ENCODE data around the gene MAPK10. TPM values are rescaled to one million over a fixed set of nuclear protein-coding genes. Genes with fewer than 3 reads are reported as not detected.
"Not testable (repeated sequence)": the region's sequence is repeated elsewhere in the genome, so short reads cannot be mapped to it uniquely, and the experiment has no call there.

MAPK10 gene
- total RNA-seq, 1 donor from 2014 or later: 38.9 TPM

DNA sequence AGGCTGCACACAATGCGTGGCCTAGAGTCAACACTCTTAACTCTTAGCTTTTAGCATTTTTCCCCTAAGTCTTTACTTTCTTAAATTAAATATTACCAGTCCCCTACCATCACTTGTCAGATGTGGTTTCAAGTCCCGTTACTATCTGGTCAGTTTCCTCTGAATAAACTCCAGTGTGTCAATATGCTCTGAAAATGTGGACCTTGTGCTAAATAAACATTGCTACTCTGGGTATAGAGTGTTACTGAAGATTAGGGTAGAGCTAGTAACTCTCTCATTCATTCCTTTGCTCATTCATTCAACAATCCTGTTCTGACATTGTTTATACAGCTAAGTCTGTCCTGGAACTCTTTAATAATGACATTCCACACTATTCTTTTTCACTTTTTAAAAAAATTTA is 251.0 kb downstream of the MAPK10 start:
- no peak for DNase-seq (ENCODE audit: low spot score)

DNA sequence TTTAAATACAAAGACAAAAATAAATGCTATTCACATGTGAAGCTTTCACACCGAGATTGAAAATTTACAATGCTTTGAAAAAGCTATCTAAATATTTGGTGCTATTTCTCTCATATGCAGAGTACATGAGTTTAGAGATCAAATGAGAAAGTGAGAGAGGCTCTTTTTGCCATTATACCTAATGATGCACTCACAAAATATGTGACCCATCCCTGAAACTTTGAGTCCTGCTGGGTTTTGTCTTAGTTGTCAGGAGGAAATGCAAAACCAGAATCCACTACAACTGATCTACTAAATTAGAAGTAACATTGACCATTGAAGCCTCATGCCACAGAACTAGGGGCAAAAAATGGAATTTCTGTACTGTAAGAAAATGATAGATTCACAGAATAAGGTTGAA is 251.7 kb downstream of the MAPK10 start:
- DNase-seq (ENCODE audit: low spot score): no peak

DNA sequence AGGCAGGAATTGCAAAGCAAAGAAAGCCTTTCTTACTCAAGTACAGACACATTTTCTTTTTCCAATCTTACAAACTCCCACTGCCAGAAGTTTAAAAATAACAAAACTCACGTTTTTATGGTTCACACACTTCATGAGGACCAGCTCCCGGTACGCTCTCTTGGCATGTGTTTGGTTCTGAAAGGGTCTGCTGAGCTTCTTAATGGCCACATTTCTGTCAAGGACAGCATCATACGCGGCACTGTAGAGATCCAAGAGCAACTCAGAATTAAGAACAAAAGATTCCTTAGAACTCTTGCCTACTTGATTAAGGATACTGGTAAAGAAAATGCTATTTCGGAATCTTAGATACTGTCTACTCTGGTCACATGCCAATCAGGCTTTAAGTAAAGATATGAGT is 252.7 kb downstream of the MAPK10 start:
- no peak for DNase-seq (ENCODE audit: low spot score)

DNA sequence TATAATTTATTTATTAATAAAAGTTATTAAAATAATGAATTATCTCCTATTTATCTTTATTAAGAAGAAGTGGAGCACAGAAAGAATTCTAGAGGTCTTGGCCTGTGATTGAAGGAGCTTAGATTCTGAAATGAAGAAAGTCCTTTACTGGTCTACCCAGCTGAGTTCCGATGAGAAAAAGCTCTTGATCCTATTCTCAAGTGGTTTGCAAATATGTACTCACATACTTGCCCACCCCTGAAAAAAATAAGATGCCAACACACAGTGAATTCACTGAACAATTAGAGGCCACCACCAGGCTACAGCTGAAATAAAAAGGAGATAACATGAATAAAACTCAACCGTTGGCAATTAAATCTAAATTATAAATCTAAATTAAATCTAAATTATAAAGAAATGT is 253.4 kb downstream of the MAPK10 start:
- no peak for DNase-seq (ENCODE audit: low spot score)

DNA sequence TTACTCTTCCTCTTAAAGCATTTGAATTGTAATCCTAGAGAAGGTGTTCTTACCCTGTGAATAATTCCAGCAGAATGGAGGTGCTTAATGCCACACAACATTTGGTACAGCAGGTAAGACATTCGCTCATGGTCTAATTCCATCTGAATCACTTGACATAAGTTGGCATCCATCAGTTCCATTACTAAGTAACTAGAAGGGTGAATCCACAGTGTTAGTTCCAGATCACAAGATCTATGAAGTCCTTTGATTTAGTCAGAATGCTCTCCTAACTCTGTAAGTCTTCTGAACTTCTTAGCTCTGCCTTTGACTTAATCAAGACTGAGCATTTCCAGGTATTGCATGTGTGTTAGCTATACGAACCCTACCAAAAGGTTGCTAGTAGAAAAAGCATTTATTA is 258.0 kb downstream of the MAPK10 start:
- DNase-seq (ENCODE audit: low spot score): no peak

DNA sequence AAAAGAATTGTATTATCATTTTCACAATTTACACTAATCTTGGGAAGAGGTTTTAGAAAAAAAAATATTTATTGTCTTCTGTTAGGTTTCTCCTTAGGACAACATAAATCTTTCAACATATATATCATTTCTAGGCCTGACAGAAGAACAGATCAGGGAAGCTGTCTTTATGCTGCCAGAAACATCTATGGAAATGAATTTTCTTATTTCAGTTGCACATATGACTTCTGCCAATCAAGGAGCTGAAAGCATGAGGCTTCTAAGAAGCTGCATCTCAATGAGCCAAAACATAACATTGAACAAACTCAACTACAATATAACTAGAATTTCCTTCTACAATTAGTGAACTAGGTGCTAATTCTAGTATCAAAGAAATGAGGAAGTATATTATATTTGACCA is 258.4 kb downstream of the MAPK10 start:
- DNase-seq (ENCODE audit: low spot score): no peak

DNA sequence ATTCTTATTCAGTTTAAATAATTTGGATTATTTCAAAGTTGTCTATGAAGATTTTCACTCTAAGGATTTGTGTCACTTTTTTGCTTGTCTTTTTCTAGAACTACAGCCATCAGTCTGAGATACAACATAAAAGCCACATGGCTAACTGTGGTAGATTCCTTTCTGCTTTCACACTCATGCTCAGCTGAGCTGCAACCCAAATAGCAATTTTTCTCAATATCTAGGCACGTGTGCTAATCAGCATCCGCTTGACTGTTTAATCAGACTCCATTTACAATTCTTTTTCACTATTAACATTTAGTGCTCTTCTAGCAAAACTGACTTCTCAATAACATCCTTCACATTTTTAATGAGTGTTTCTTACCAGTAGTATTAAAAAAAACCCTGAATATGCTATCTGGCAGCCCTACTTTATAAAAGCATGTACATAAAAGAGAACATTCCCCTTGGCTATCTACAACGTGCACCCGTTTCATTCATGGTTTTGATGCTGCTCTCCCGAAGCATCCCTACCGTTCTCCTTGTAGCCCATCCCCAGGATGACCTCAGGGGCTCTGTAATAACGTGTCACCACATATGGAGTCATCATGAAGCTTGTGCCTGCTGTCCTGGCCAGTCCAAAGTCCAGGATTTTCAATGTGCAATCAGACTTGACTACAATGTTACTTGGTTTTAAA is 259.2 kb downstream of the MAPK10 start:
- DNase-seq (ENCODE audit: low spot score): no peak

DNA sequence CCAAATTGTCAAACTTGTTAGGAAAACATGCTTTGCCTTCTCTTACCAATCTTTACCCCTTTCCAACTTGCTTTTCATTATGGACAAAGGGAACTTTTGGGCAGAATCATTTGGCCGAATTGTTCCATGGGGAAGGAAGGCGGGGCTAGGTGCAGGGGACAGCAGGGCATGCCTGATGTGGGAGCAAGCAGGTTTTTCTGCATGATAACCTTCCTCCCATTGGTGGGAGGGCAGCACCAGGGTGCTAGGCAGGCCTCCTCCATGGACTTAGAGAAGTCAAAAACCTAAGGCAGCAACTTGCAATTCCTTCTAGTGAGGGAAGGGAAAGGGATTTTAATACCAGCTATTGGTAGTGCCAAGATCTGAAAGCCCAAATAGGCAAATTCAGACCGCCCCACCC is 260.5 kb downstream of the MAPK10 start:
- DNase-seq (ENCODE audit: low spot score): no peak

DNA sequence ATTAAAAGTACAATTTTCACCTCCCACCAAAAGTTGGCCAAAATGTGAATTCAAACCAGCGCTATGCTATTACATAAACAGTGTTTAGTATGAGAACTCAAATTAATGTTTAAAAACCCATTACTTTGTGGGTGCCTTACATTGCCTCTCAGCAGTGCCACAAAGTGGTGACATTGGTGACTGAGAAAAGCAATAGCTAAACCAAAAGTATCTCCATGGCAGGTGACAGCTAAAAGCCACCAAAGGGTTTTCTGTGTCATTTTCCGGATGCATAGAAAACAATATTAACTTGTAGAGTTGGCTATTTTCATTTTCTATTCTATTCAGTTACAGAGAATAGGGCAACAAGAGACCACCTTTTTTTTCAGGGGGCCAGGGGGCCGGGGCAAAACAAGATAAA is 261.2 kb downstream of the MAPK10 start:
- DNase-seq (ENCODE audit: low spot score): no peak

DNA sequence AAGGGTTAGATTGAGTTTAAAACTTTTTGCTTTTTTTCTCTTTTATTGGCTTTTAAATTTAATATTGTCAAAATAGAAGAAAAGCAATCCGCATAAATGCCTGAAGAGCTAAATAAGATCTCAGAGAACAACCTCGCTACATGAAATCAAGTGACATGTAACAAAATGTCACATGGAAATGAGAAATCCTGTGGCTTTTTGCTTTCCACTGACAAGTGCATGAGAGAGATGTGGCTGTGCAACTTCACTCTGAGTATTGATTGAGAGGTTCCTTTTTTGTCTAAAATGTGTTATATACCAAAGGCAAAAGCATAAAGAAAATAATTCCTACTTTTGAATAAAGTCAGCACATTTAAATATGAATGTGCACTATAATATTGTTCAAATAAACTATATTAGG is 263.5 kb downstream of the MAPK10 start:
- DNase-seq (ENCODE audit: low spot score): no peak

DNA sequence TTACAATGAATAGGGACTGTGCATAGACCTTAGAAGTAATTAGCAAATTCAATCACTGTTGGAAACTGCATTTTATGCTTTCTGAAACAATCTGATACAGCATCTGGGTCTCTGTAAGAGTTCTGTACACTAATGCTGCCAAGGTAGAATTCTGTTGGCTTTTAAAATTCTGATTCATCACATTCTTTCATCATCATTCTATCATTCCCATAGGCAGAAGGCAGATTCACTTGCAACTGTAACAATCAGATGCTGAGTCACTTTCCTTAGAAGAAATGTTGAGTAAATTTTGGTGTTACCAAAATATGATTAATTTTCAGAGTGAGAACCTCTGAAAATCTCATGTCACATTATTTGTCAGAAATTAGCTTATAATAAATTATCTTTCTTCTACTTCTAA is 267.2 kb downstream of the MAPK10 start:
- DNase-seq (ENCODE audit: low spot score): no peak

DNA sequence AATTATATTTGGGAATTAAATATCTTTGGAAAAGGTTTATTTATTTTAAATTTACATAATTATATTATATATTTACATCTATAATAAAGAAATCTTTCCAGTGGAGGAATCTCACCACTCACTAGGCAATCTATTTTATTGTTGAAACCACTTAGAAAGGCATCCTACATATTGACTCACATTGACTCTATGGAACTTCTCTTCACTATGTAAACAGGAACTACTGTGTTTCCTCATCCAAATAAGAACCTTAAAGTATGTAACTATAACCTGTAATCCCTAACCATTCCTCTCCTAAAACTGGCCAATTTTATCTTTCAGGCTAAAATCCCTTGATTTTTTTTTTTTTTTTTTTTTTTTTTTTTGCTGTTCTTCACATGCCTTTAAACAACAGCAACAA is 268.7 kb downstream of the MAPK10 start:
- DNase-seq (ENCODE audit: low spot score): no peak

DNA sequence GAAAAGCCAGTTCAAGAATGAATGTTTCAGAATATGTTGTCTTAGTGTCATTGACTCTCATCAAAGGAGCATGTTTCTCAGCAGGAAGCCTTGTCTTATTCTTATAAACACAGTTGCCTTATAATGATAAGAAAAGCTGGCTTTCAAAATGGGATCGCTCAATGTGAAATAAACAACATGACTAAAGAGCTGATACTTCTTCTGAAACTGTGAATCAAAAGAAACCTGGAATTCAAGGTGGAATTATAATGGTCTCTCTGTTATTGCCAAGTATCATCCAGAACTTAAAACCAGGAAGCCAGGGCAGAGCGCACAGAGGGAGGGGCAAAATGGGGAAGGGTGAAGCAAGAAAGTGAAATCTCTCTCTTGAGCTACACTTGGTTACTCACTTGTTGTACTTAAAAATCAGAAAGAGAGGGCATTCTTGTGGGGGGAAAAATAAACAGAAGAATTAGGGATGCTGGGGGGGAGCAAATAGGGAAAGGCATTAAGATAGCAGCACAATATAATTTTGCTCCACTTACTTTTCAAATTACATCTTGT is 270.0 kb downstream of the MAPK10 start:
- DNase-seq (ENCODE audit: low spot score): no peak

DNA sequence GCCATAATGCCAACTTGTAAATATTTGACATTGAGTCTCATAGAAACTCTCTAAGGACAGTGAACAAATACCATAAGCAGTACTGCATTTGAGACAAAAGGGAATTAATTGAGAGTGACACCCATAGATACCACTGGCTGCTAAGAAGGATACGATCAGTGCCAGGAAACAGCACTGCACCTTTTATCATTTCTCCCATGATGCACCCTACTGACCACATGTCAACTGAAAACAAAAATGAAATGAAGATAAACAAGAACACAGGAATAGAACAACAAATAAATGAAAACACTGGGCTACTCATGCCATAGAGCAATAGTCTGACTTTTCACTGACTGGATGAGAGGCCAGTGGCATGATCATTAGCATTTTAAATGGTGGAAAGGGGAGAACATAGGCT is 270.8 kb downstream of the MAPK10 start:
- DNase-seq (ENCODE audit: low spot score): no peak

DNA sequence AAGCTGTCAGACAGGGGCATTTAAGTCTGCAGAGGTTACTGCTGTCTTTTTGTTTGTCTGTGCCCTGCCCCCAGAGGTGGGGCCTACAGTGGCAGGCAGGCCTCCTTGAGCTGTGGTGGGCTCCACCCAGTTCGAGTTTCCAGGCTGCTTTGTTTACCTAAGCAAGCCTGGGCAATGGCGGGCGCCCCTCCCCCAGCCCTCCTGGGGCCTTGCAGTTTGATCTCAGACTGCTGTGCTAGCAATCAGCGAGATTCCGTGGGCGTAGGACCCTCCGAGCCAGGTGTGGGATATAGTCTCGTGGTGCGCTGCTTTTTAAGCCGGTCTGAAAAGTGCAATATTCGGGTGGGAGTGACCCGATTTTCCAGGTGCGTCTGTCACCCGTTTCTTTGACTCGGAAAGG is 284.1 kb downstream of the MAPK10 start:
- not testable (repeated sequence) for DNase-seq (ENCODE audit: low spot score)

DNA sequence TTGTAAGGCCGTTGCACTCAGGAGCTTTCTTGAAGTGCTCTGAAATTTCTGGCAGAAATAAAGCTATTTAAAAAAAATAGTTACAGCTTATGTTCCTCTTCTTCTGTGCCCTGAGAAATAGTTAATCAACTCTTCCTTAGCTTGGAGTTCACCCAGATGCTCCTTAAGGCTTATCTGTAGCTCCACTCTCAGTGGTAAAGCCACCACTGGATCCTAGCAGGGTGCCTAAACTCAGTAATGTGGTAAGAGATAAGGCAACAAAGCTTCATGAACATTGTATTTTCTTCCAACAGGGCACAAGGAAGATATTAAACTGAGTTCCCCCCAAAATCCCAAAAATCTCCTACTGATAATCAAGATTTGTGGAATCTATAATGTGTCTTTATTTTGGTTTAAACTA is 299.5 kb downstream of the MAPK10 start:
- no peak for DNase-seq (ENCODE audit: low spot score)

DNA sequence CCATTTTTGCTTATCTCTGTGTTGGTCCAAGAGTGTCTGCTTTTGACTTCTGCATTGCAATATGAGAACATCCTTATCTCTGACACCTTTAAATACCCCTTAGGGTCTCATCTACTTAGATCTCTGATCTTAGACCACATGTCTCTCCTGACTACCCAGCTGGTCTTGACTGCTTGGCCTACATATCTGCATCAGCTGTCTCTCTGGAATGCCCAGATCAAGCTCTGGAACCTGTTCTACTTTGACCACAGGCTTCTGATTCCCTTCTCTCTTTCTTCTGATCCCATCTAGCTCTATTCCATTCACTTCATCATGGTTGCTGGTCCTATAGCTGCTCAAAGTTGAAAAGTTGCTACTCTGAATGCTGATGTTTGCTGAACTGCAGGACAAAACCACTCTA is 301.2 kb downstream of the MAPK10 start:
- DNase-seq (ENCODE audit: low spot score): no peak

DNA sequence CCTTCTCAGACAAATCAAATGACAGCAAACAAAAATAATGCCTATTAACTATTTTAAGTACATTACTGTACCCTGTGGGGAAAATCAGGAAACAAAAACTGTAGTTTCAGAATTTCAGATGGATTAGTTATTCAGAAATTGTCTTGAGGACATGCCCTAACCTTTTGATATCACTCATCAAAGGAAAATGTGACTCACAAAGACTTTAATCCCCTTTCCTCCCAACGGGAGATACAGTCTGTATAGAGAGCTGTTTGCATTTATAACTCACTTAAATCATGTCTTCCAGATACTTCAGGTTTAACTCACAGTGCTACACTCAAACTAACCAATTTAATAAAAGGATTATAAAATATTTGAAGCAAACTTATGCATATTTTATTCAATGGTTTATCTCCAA is 304.0 kb downstream of the MAPK10 start:
- DNase-seq (ENCODE audit: low spot score): no peak

DNA sequence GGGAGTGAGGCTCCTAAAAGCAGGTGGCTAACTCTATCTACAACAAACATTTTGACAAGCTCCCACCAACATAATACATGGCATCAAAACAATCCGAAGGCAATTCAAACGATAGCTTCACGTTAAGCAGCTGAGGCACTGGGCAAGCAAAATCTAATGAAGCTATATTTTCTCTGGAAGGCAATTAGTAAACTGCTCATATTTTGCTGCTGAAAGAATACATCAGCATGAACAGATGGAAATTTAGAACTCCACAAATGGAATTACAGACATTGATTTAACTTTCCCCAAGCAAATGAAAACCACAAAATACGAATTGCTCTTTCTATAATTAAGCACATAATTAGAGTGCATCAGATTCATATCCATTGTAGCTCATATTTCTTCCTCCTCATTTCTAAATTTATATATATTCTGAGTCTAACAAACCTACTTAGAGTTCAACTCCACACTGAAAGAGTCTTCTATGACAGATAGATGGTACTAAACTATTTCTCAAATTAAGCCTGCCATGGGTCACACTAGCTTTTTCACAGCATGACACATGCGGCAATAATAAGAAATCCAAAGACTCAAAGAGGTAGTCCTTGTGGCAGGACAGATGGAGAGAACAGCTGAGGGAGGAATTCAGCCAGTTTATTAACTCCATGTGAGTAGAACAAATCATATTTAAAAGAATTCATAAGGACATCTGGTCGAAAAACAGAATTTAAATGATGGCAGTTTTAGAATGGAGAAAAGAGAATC is 305.4 kb downstream of the MAPK10 start:
- DNase-seq (ENCODE audit: low spot score): no peak

DNA sequence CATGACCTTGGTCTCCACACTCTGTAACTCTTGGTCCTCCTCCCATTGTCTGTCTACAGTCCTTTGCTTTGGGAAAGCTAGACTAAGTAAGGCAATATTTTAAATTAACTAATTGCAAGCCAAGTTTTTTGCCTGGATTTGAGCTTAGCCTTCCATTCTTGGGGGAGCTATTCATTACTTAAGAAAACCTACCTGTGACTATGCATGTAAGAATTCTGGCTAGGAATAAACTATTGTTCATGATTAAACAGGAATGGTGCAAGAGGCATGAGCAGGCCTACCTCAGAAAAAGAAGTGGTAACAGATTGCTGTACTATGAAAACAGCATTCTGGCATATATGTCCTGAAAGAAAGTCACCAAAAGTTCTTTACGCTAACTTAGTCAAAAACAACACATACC is 309.4 kb downstream of the MAPK10 start:
- no peak for DNase-seq (ENCODE audit: low spot score)

DNA sequence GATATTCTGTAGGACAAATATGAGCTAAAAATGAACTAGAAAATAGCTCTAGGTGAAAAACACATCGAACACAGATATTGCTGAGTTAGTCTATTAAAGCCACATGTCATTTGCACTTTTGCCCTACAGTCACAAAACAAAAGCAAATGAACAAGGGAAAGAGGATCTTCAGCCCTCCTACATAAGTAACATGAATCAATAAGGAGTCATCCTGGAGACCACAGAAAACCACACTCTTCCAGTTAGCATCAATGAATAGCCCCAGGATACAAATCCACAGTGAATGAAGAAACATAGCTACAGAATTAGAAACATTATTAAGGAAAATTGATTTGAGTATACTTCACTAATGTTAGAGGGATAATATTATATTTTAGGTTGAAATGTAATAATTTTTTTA is 311.4 kb downstream of the MAPK10 start:
- DNase-seq (ENCODE audit: low spot score): no peak

DNA sequence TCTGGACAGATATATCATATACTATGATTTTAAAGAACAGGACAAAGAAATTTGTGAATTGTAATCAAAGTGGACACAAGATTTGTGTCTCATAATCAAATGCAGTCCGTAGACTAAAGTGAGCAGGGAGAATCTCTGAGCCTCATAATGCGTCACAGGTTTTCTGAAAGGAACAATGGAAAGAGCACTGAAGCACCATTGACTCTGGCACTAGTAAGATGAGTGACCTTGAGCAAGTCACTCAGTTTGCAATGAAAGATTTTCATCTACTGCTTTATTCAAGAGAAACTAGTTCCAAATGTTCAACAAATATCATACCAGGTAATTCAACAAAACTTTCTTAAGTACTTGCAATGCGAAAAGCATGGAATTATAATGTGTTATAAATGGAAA is 315.3 kb downstream of the MAPK10 start:
- DNase-seq (ENCODE audit: low spot score): no peak

Data from mesenteric fat pad (tissue), 1 donor.